ENCODE results near the gene GSS. TPM values are rescaled to one million over a fixed set of nuclear protein-coding genes. Genes with fewer than 3 reads are reported as not detected.

GSS gene
- total and polyA plus RNA-seq, 2 of the 8 experiments (the other 6 are each of a cell fraction or from before 2014, with no cell fraction given), result 34.6 to 43.2 TPM

DNA sequence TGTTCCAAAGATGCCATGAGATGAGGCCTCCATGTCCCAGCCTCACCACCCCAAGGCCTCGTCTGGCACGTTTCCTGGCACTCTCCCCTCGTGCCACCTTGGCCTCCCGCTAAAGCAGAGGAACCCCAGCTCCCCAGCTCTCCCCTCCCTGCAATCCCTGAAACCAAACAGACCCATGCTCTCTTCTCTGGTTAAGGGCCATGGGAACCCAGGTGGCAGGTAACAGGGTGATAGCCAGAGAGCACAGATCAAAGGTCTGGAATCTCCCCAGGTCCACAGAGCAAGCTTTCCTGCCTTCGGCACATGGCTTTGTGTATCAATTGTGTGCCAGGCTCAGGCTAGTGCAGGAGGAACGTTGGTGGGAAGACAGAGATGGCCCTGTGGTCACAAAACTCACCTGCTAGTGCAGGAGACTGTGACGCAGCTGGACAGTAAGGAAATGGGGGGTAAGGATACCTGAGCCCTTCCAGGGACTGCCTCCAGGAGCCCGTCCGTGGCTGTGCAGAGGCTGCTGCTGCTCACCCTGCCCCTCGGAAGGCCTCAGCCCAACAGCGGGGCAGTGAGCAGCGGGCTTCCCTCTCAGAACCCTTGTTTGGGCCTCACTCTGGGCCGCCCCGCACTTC lies 39.0 kb upstream of the GSS start:
- Histone ChIP-seq H3K79me1 (ENCODE audit: low read depth, low read length) (no peaks in the 10 kb centered on the region), H3K4me2 (ENCODE audit: insufficient read depth in 1 of 2, low read depth in 2 of 2, low read length in 2 of 2) (no peak overlapping the region), H2BK120ac (replicated peaks; ENCODE audit: low read depth, low read length) (no peak overlapping the region), H3K23me2 (ENCODE audit: low read depth, low read length) (no peaks in the 10 kb centered on the region; the same call in 1 of the 2 replicates), H3K27ac (ENCODE audit: low read depth, low read length) (no peak overlapping the region), H4K5ac (ENCODE audit: insufficient read length, low read depth, low read length) (no peak overlapping the region), H2BK15ac (ENCODE audit: low read length) (no peak overlapping the region), H2AFZ (ENCODE audit: low read length) (no peak overlapping the region), H2BK5ac (ENCODE audit: low read depth, low read length) (no peak overlapping the region), H4K20me1 (replicated peaks in 1 of 2; ENCODE audit: control insufficient read depth in 1 of 2, insufficient read depth in 2 of 2, low read length in 2 of 2) (peaks cover 0 to 11% of the 10 kb centered on the region in 2 experiments), H3K9ac (replicated peaks in 1 of 4; ENCODE audit: extremely low read depth in 1 of 4, low read depth in 3 of 4, low read length in 3 of 4) (no peak overlapping the region), H3K4me3 (ENCODE audit: extremely low read depth in 1 of 4, insufficient read depth in 2 of 4, low read depth in 3 of 4, low read length in 4 of 4) (no peak overlapping the region), H3K27me3 (replicated peaks in 1 of 4; ENCODE audit: control insufficient read depth in 3 of 4, extremely low read depth in 1 of 4, insufficient read depth in 3 of 4, low read length in 3 of 4) (no peaks in the 10 kb centered on the region), H3K14ac (ENCODE audit: insufficient read length) (no peak overlapping the region), H3K18ac (ENCODE audit: extremely low read depth, low read length) (no peak overlapping the region), H3K4ac (replicated peaks; ENCODE audit: insufficient read length, low read depth, low read length) (no peak overlapping the region), H3K36me3 (ENCODE audit: control insufficient read depth in 2 of 4, insufficient read depth in 4 of 4, low read length in 3 of 4) (peaks cover 0 to 4% (median 3%) of the 10 kb centered on the region in 4 experiments; a peak in 3 of 8 replicates), H3K9me3 (ENCODE audit: insufficient read depth in 2 of 2, low read depth in 1 of 2, low read length in 1 of 2) (no peaks in the 10 kb centered on the region), H3K4me1 (replicated peaks in 1 of 4; ENCODE audit: control insufficient read depth in 3 of 4, insufficient read depth in 4 of 4, low read length in 3 of 4) (no peaks in the 10 kb centered on the region), H4K91ac (replicated peaks; ENCODE audit: insufficient read length, low read length) (no peak overlapping the region), H2AK5ac (ENCODE audit: low read depth, low read length) (no peak overlapping the region), H3K23ac (ENCODE audit: insufficient read length) (no peak overlapping the region), H4K8ac (ENCODE audit: extremely low read depth, insufficient read depth, low read length) (no peak overlapping the region; the same call in 1 of the 2 replicates), H3K56ac (replicated peaks; ENCODE audit: insufficient read length, low read depth, low read length) (no peak overlapping the region), H2BK20ac (ENCODE audit: low read length) (no peak overlapping the region), H2BK12ac (ENCODE audit: low read depth, low read length) (no peak overlapping the region), H3K79me2 (ENCODE audit: control insufficient read depth in 1 of 2, insufficient read depth in 2 of 2, low read length in 2 of 2) (no peaks in the 10 kb centered on the region)
- no peak for FAIRE-seq
- WGBS, 2 experiments (ENCODE audit: extremely low coverage in 1 of 2, insufficient coverage in 1 of 2, insufficient read length in 1 of 2, insufficient replicate concordance in 2 of 2, low coverage in 1 of 2, low lambda C conversion rate in 2 of 2, missing lambda C conversion rate in 1 of 2), result 87% methylated on average over 14 of the region's 14 CpGs; no CpG with 5 or more reads in 1 of the 2 experiments
- POLR2A ChIA-PET (ENCODE audit: partially characterized antibody), result interaction anchor here (1.1 kb wide), 1 partner anchor 9 kb away, joined by 5 read pairs; no protein-coding TSS in a partner anchor
- DNase-seq (ENCODE audit: low read depth in 1 of 2, low spot score in 2 of 2), result no peak
- CTCF ChIA-PET (ENCODE audit: partially characterized antibody), result interaction anchor here (0.6 to 4.2 kb wide), 7 partner anchors 7 to 137 kb away, joined by 3 to 25 read pairs (median 3); partner anchors contain the start of genes GSS and MYH7B
- no peak for TF ChIP-seq RBBP5 (IDR thresholded peaks at IDR 0.05; ENCODE audit: borderline replicate concordance, low read depth, low read length)
- no peak for TF ChIP-seq ASH2L (IDR thresholded peaks at IDR 0.05; ENCODE audit: low read length)
- TF ChIP-seq ZNF274 (IDR thresholded peaks at IDR 0.05; ENCODE audit: borderline replicate concordance, extremely low read depth, low read length), result no peak
- no peak for TF ChIP-seq CTBP2 (IDR thresholded peaks at IDR 0.05; ENCODE audit: borderline replicate concordance, insufficient read depth, insufficient read length, low read length)
- no peak for TF ChIP-seq RAD21 (IDR thresholded peaks at IDR 0.05 in 1 of 2, conservative IDR thresholded peaks at IDR 0.05 in 1 of 2; ENCODE audit: low read depth in 2 of 2, low read length in 2 of 2)
- no peak for TF ChIP-seq PHF8 (conservative IDR thresholded peaks at IDR 0.05; ENCODE audit: low read depth, low read length)
- no peak for TF ChIP-seq KDM1A (IDR thresholded peaks at IDR 0.05; ENCODE audit: borderline replicate concordance, low read length)
- TF ChIP-seq POU5F1 (IDR thresholded peaks at IDR 0.05; ENCODE audit: low read depth, low read length), result no peak
- no peak for TF ChIP-seq TCF12 (IDR thresholded peaks at IDR 0.05; ENCODE audit: low read depth, low read length)
- TF ChIP-seq POLR2A (IDR thresholded peaks at IDR 0.05; ENCODE audit: control extremely low read depth in 1 of 2, low read depth in 2 of 2, low read length in 2 of 2), result no peak
- TF ChIP-seq BRCA1 (IDR thresholded peaks at IDR 0.05; ENCODE audit: low read depth, low read length), result no peak
- TF ChIP-seq HDAC6 (IDR thresholded peaks at IDR 0.05; ENCODE audit: low read depth, low read length), result no peak
- TF ChIP-seq GABPA (IDR thresholded peaks at IDR 0.05; ENCODE audit: borderline replicate concordance, insufficient read depth, low read length), result no peak
- TF ChIP-seq SP4 (IDR thresholded peaks at IDR 0.05; ENCODE audit: low read length), result no peak

Data from H1 (cell line).